Prostate gland (tissue), 2 donors: ENCODE measurements around the gene PARVG.

ENCODE experiments used
- CTCF ChIP-seq, 4 experiments: fragments of 200-600 bp in 2 of 4; fragments of 450-650 bp in 2 of 4; sonication (generic) in 2 of 4; IDR thresholded peaks; 1 replicate in 3 of 4; 2 replicates in 1 of 4; pipeline ENCODE4 v1.5.1; 2016 to 2019; ENCODE audit warnings: antibody characterized with exemption in 4 of 4, mild to moderate bottlenecking in 2 of 4, moderate library complexity in 2 of 4
- POLR2A ChIP-seq: fragments of 450-650 bp; IDR thresholded peaks from one replicate; pipeline ENCODE4 v1.6.1; 2016; ENCODE audit warnings: antibody characterized with exemption, mild to moderate bottlenecking

- TF ChIP-seq CTCF (IDR thresholded peaks at IDR 0.05) (no peak), POLR2A (no peak)
These were observed 21.5 kb upstream of the PARVG start for GRCh38 chr22:44159221-44159620.
